IPS-NIHi7 (cell line): ENCODE data around the gene POLR1A.

Experiments used
- DNase-seq: peaks from one replicate; pipeline ENCODE4 v3.0.0; 2012; ENCODE audit warnings: mixed read lengths; ENCODE audit errors: extremely low spot score

POLR1A gene

DNA sequence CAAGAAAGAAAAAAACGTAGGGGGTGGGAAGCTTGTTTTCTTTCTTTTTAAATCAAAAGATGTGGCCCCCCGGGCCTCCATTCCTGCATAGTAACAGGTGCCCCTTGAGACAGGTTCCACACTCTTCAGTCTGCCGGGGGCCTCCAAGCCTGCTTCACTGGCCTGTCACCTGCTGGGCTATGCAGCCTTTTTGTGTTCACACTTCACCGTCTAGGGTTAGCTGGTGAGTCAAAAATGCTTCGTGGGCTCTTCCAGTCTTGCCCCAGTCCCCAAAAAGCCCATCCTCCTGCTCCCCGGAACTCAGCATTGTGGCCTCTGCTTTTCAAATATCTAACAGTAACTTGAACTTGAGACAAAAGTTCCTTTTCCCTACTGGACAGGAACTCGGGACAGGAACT, 67.9 kb downstream of the POLR1A start:
- no peak for DNase-seq

DNA sequence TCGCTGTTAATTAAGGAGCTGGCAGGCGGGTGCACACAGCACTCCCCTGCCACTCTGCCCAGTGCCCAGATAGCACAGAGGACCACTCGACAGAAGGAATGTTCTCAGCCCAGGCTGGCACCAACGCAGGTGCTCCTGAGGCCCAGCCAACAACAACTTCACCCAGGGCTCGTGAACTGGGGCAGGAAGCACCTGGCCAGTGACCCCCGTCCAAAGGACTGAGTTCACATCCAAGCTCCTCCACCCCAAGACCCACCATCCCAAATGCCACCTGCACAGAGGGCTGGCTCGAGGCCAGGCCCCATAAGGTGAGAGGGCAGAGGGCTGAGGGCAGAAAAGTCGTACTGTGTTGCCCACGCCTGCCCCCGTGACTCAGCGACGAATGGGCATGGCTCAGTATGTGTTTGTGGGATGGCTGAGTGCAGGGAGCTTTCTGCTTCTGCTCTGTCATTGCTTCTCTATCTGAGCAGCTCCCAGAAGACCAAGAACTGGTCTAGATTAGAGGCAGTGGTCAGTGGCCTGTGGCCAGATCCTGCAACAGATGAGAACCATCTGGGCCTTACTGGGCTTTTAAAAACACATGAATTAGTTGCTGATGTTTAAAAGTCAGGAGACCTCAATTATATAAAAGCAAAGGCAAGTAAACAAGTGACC, 68.4 kb downstream of the POLR1A start:
- DNase-seq = no peak

DNA sequence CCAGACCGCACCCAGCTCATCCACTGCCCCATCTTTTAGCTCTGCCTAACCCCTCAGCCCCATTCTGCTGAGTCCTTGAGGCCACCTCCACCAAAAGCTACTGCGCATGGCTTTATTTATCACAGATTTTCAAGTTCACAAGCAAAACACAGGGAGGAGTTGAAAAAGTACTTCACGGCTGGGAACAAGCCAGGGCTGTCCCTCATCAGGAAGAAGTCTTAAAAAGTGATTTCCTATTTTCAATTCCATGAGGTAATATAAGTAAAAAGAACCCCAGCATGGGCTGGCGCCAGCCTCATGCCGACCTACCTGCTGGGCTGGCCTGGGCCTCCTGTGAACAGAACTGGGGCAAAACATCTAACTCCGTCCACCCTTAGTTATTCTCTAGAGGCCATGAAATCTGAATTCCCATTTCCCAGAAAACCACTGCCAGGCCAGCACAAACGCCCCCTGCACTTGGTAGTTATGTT, 69.0 kb downstream of the POLR1A start:
- no peak for DNase-seq

DNA sequence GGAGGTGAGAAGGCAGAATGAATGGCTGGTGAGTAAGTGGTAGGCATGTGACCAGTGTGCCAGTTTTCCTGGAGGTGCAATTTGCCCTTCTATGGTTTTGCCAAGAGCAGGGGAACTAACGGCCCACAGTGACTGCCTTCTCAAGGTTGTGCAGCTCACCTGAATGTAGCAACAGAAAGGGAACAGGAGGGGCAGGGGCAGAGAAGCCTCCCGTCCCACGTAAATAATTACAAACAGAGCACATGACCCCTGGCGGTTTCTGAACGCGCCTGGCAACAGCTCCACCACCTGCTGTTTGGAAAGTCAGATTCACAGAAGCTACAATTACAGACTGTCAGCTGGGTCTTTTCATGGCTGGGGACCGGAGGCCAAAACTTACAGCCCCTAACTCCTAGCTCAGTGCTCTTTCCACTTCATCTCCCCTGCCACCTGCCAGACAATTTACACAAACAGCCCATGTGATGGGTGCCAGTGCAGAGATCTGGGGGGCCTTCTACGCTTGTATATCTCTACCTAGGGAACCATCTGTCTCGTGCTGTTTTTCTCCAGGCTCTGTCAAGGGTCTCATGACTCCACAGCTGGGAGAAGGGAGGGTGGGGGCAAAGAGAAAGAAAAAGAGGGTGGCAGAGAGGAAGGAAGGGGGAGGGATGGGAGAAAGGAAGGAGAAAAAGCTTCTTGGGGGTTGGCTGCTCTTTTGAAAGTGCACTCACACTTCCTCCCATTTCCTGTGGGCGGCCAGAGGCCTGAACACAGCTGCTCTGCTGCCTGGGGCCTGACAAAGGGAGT, 69.6 kb downstream of the POLR1A start:
- DNase-seq = no peak

DNA sequence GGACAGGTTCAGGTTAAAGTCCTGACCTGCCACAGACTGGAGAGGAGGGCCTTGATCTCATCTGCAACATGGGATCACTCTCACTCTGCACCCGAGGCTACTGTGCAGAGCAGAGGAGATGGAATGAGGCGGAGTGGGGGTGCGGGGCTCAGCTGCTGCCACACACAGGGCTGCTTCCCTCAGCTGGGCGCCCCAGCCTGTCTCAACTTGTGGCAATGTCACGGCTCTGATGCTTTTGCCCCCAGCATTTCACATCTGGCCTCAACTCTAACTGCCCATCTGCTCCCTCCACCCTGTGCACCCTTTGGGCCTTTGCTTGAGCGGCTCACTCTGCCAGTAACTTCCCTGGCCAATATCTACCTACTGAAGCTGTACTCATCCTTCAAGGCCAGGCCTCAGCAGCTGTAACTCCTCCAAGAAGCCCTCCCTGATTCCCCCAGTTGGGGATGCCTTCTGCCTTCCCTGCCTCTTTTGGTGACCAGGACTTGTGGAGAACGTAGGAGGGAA, 70.3 kb downstream of the POLR1A start:
- DNase-seq = no peak

DNA sequence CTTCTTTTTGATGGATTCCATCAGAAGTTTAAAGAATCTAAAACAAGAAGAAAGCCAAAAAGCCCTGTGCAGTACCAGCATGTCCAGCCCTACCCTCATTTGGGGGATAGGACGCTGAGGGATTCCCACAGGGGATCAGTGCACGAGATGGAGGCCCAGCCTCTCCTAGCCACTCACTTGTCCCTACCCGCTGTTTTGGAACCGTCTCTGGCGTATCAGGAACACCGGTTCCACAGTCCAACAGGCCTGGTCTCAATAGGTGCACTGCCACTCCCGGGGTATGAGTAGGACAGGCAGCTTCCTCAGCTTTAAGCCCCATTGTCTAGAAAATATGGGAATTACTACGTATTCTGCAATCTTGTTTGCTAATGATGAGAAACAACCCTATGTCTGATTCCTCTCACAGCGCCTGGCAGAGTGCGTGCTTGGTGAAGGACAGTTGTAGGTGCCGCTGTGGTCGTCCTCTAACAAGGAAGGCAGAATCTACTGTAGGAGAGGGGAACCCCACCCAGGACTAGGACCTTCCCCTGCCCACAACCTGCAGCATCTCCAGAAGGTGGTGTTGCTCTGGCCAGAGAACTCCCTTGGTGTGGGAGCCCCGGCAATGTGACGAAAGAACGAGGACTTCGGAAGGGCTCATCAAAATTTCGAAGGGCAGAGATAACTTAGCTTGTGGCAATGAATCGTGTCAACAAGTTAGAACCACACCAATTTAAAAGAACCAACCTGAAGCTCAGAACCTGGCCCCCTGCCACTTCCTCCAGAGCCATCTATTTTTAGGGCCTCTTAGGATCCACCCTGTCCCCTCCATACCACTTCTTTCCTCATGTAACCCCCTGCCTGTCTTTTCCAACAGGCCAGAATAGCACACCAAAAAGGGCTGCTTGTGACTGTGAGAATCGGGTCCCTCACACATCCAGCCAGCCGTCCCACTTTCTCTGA, 71.7 kb downstream of the POLR1A start:
- DNase-seq = no peak

DNA sequence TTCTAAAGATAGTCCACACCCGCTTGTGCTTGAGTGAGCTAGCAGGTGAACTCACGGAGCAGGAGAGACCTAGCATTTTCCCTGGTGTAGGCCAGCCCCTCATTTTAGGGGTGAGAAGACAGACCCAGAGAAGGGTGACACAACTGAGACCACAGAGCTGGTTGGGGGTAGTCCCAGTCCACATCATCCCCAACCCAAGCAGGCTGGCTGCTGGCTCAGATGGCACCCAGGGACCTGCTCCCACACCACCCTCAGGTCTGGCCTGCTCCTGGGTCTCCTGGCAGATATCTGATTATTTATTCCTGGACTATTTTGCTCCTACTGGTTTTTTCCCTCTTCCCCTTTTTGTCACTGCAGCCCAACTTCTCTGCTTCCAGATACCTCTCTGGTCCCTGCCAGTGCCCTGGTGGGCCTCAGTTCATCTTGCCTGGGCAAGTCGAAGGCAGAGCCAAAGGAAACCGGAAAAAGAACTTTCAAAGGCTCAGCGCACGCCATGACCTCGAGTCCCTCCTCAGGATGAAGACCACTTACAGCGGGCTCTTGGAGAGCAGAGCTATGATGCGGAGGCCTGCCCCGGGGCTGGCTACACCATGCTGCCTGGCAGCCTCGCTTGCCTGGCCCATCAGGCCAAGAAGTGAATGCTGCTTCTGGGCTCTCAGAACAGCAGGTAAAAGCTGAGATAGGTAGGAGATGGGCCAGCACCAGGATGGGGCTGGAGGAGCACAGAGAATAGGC, 72.7 kb downstream of the POLR1A start:
- no peak for DNase-seq

DNA sequence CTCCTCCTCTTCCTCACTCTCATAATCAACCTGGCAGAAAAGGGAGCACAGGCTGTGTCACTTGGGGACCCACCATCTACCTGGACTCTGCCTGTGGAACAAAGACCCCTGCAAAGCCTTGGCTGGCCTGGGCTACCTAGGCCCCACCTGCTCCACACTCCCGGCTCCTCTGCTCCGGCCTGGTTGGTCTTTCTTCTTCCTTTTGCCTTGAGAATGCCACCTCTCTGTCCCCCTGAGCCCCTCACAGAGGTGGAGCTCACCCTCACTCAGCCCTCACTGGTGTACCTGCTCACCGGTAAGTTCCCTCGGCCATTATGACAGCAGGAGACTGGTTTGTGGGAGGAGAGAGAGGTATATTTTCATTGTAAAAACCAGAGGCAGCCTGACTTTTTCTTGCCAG, 74.1 kb downstream of the POLR1A start:
- no peak for DNase-seq

DNA sequence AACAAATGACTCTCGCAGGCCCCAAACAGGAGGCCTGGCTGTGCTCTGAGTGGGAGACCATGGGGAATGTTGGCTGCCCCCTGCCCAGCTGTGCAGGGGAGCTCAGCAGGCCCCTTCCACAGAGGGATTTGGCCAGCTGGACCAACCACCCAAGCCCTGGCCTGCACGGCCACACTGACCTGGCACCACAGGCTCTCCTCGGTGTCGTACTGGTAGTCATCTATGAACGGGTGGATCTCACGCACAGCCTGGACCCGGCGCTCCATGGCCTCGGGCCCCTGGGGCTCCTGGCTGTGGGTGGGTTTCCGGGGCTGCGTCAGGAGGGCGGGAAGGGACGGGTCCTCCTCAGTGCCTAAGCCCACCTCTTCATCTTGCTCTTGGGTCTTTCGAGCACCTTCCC, 74.5 kb downstream of the POLR1A start:
- no peak for DNase-seq

DNA sequence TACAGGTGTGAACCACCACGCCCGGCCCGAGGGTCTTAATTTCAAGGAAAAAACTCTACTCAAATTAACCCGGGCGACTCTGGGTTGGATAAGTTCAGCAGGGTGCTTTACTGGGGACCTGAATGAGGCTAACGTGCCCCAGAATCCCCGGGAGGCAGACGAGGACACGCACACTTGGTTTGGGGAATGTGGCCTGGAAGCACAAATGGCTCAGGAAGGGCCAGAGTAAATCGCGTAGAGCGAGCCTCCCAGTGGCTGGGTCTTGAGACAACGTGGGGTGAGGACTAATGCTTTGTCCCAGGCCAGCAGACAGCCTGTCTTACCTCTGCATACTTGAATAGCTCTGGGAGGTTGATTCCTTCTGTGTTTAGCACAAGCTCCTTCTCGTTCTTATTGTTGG, 75.8 kb downstream of the POLR1A start:
- DNase-seq = no peak

DNA sequence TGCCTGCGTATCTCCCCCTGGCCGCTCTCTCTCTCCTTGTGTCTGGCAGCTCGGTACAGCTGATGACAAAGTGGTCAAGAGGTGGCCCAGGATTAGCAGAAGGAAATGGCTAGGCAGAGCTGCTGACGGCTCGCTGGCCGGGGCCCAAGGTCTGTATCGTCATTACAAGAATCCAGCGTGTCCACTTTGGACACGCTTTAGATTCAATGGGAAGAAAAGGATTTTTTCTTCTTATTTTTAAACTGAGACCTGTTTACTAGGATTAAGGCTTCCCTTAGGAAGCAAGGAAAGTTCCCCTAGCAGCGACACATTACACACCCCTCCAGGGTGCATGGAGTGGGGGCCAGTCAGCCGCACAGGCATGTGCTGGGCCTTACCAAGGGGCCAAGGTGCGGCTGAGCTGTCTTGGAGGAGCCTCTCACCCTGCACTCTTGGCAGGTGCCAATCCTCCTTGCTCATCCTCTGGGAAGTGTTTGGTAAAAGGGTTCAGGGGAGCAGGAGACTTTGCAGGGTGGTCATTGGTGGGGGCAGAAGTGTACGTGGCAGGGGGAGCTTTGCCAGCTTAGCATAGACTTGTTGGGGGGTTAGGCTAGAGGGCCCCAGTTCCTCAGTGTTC, 76.8 kb downstream of the POLR1A start:
- no peak for DNase-seq

DNA sequence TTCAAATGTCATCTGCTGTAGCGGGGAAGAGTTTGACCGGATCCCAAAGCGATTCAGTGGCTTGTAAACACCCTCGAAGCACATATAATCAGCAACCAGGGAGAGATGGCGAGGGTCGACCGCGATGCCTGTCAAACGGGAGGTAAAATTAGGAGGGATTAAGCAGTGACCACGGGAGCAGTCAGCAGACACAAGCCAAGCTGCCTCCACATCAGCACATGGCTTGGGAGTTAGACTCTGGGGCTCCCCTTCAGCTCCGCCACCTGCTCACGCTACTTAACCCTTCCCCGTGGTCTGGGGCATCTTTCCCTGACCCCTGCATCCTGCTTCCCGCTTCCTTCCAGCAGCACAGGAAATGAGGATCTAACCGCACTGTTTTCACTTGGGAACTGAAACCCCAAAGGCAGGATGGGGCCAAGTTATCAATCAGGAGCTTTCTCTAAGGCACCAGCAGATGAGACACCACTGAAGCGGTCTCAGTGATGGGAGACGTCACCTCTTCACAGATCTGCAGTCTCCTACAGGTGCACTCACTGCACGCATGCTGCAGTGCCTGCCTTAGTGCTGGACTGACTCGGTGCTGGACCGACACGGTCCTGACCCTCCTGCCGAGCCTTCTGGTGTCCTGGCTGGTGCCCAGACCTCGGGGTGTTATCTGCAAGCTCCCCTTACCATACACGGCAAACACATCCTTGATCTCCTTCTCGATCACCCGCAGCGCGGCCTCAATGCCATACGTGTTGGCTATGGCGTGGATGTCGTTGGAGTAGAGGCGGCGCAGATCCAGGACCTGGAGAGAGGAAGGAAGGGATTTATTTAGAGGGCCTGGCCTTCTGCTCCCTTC, 77.5 kb downstream of the POLR1A start:
- DNase-seq = no peak

DNA sequence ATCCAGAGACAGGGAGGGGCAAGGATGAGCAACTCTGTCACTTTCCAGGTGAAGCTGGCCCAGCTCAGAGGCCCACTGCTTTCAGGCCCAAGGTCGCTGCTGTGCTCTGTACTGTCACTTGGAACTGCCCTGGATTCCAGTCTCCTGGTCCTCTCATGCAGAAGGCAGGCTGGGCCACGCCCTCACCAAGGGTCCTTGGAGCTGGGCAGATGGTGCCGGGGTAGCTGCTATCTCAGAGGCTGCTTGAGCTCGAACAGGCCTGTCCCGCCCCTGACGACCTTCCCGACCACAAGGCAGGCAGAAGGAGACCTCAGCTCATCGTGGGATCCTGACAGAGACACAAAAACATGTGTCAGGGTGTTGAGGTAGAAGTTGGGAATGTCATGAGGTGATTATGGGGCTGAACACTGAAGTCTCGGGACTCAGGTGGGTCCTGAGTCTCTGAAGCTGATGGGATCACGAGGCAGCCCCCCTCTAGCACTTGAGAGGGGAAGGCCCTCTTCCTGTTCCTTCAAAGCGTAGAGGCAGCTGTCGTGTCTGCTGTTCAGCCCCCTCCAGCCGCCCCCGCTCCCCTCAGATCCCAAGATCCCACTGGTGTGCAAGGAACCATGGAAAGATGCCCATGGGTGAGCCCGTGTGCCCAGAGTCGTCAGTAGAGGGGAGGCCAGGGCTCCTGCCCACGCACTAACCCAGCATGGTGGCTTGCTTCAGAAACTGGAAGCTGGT, 78.3 kb downstream of the POLR1A start:
- DNase-seq = no peak

DNA sequence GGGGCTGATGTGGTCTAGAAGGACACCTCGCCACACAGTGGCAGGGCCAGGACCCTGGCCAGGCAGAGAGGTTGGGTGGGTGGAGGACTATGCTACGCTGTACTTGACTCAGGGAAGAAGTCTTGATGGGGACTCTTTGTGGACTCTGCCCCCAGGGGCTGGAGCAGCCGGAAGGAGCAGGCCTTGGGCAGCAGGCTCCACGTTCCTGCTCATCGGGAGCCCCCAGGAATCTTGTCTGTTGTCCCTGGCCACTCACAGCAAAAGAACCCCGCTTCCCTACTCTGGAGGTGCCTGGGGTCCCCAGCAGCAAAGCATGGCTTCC, 79.0 kb downstream of the POLR1A start:
- DNase-seq = no peak

DNA sequence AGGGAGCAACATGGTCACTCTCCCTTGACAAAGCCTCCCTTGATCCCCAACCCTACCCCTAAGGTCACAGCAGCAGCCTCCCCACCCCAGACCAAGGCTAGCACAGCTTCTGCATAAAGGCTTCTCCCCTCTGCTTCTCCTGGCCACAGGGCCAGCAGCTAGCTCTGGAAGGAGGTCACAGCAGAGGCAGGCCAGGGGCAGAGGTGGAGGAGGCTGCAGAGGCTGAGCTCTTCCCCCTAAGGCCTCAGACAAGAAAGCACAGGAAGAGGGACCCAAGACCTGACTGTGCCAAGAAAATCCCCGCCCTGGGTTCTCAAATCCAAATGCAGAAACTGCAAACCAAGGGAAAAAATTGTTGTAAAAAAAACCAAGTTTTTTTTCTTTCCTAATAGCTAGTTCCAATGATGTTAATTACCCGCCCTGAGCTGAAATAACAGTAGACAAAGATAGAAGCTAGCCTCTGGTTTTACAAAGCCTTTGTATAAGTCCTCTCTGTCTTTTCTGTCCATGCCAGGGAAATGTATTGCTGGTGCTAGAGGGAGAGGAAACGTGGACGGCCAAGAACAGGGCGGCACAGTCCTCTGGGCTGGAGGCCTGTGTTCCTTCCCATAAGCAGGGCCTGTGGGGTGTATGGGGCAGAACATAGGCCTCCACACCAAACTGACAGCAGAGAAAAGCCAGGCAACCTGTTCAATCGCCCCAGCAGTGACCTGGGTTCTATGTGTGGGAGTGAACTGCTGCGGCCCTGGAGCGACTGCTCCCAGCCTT, 79.5 kb downstream of the POLR1A start:
- DNase-seq = no peak

DNA sequence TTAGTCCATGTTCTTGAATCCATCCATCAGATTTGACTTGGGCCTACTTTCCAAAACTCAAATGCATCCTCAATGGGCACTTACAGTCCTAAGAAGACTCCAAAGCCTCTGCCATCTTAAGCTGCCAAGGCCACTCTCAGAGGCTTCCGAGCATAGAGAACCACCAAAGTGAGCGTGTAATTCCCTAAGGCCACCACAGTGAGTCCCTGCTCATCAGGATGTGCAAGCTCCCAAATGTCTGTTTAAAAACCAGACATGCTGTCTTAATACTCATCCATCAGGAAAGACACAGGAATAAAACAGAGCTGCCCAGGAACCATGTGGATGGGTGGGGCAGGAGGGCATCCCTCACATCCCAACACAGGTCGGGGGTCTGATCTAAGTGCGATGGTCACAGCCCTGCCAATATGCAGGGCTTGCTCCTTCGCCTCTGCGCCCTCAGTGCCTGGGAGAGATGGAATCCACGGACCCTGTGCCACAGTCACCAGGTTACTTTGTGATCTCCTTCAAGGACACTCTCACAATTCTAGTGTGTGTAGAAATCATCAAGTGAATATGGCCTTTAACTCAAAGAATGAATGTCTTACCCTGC, 80.4 kb downstream of the POLR1A start:
- no peak for DNase-seq

DNA sequence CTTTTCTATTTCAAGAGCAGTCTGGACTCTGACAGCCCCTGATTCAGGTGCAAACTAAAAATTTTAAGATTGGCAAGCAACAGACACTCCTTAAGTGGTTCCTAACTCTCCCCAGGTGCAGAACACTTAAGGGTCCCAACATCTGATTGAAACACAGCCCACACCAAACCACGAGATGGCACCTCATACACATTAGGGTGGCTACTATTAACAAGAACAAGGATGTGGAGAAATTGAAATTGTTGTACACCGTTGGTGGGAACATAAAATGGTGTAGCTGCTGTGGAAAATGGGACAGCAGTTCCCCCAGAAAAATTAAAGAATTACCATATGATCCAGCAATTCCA, 82.3 kb downstream of the POLR1A start:
- DNase-seq = no peak

DNA sequence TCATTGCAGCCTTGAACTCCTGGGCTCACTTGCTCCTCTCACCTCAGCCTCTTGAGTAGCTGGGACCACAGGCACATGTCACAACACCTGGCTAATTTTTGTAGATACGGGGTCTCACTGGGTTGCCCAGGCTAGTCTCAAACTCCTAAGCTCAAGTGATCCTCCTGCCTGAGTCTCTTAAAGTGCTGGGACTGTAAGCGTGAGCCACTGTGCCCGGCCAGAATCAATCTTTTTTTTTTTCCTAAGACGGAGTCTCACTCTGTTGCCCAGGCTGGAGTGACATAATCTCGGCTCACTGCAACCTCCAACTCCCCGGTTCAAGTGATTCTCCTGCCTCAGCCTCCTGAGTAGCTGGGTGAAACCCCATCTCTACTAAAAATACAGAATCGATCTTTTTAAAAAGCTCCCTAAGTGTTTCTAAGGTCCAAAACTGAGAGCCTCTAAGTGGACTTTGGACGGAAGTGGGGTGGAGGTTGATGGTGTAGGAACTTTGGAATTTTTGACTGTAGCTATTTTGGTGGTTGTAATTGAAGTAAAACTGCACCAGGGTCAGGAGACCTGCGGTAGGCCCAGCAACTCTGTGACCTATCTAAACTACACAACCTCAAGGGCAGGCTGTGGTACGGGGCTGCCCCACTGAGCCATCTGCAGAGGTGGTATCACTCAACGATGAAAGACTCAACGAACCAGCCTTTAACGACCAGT, 82.9 kb downstream of the POLR1A start:
- no peak for DNase-seq
